Measurements from ENCODE around the gene TECR.

DNA sequence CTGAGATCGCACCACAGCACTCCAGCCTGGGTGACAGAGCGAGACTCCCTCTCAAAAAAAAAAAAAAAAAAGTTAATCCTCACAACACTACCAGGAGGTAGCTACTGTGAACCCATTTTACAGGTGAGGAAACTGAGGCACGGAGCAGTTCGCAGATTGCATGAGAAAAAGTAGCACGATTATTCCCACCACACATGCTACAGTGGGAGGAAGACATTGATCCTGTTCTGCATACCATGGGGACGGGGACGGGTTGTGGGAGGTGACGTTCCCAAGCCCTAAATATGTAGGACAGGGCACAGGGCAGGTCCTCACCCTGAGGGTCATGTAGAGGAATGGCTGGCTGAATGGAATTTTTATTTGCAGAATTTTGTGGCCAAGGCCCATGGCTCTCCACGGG, 77.2 kb downstream of the TECR start:
- TF ChIP-seq EZH2phosphoT487 (IDR thresholded peaks at IDR 0.05; ENCODE audit: insufficient read depth, low read depth) = no peak
- no peak for TF ChIP-seq EZH2 (IDR thresholded peaks at IDR 0.05; ENCODE audit: insufficient read depth, poor library complexity, severe bottlenecking)

Measured in GM23248 (cell line).